GM23338 (cell line): ENCODE measurements around the gene CHCHD3. TPM values are rescaled to one million over a fixed set of nuclear protein-coding genes. Genes with fewer than 3 reads are reported as not detected.

Source experiments
- ATAC-seq: fragments of 200-7000 bp; cut with Tn5 transposase; 3 replicates; pipeline ENCODE4 v1.9.1; 2020
- DNase-seq: peaks from one replicate; pipeline ENCODE4 v3.0.0-alpha.2; 2015; ENCODE audit warnings: low spot score
- H2AFZ ChIP-seq: fragments of 200-600 bp; sonication (generic); 2 replicates; pipeline ENCODE4 v1.8.0; 2016; ENCODE audit warnings: antibody characterized with exemption, mild to moderate bottlenecking, moderate library complexity
- H3F3A ChIP-seq: fragments of 200-600 bp; sonication (generic); replicated peaks from 2 replicates; pipeline ENCODE4 v1.8.0; 2017; ENCODE audit warnings: antibody characterized with exemption, mixed run types, low read depth
- H3K27ac ChIP-seq: fragments of 200-600 bp; sonication (generic); 2 replicates; pipeline ENCODE4 v1.6.1; 2016; ENCODE audit warnings: low read depth
- H3K27me3 ChIP-seq: fragments of 200-600 bp; sonication (generic); 2 replicates; pipeline ENCODE4 v1.8.0; 2016; ENCODE audit warnings: mild to moderate bottlenecking, mixed run types, moderate library complexity; ENCODE audit not compliant: insufficient read depth
- H3K36me3 ChIP-seq: fragments of 200-600 bp; sonication (generic); 2 replicates; pipeline ENCODE4 v1.8.0; 2016; ENCODE audit warnings: mild to moderate bottlenecking; ENCODE audit not compliant: insufficient read depth
- H3K4me1 ChIP-seq: fragments of 200-600 bp; sonication (generic); 2 replicates; pipeline ENCODE4 v1.8.0; 2016; ENCODE audit warnings: mild to moderate bottlenecking, moderate library complexity; ENCODE audit not compliant: insufficient read depth
- H3K4me2 ChIP-seq: fragments of 200-600 bp; sonication (generic); 2 replicates; pipeline ENCODE4 v1.7.1; 2017; ENCODE audit warnings: mixed run types
- H3K4me3 ChIP-seq: fragments of 200-600 bp; sonication (generic); 2 replicates; pipeline ENCODE4 v1.6.1; 2016; ENCODE audit warnings: mixed run types
- H3K79me2 ChIP-seq: fragments of 200-600 bp; sonication (generic); replicated peaks from 2 replicates; pipeline ENCODE4 v1.8.0; 2017; ENCODE audit warnings: mild to moderate bottlenecking; ENCODE audit not compliant: insufficient read depth
- H3K9me2 ChIP-seq: fragments of 200-600 bp; sonication (generic); 2 replicates; pipeline ENCODE4 v1.8.0; 2017; ENCODE audit not compliant: insufficient read depth
- H4K20me1 ChIP-seq: fragments of 200-600 bp; sonication (generic); replicated peaks from 2 replicates; pipeline ENCODE4 v1.8.0; 2017; ENCODE audit warnings: mild to moderate bottlenecking; ENCODE audit not compliant: insufficient read depth
- H3K27ac Mint-ChIP-seq: 2 replicates; pipeline ENCODE4 v1.8.0; 2020; ENCODE audit warnings: inconsistent platforms, mild to moderate bottlenecking, moderate library complexity, mixed read lengths
- H3K27me3 Mint-ChIP-seq: 3 replicates; pipeline ENCODE4 v1.8.0; 2022; ENCODE audit warnings: low read depth, mild to moderate bottlenecking, moderate library complexity, mixed read lengths, inconsistent platforms; ENCODE audit not compliant: insufficient read depth, poor library complexity
- H3K36me3 Mint-ChIP-seq: 3 replicates; pipeline ENCODE4 v1.8.0; 2021; ENCODE audit warnings: low read depth, mild to moderate bottlenecking, inconsistent platforms, moderate library complexity, mixed read lengths
- H3K4me1 Mint-ChIP-seq: 3 replicates; pipeline ENCODE4 v1.8.0; 2020; ENCODE audit warnings: mild to moderate bottlenecking, inconsistent platforms, mixed read lengths
- H3K4me3 Mint-ChIP-seq: 3 replicates; pipeline ENCODE4 v1.8.0; 2021; ENCODE audit warnings: moderate library complexity, mild to moderate bottlenecking, inconsistent platforms, mixed read lengths
- H3K9me3 Mint-ChIP-seq: 3 replicates; pipeline ENCODE4 v1.8.0; 2020; ENCODE audit warnings: moderate library complexity, mild to moderate bottlenecking, inconsistent platforms, mixed read lengths
- CREB1 ChIP-seq: fragments of 250-450 bp; sonication (Bioruptor Pico); IDR thresholded peaks from 2 replicates; pipeline ENCODE4 v1.5.0; 2020; ENCODE audit warnings: low read depth, mild to moderate bottlenecking, moderate library complexity
- EZH2 ChIP-seq: fragments of 200-600 bp; sonication (generic); IDR thresholded peaks from one replicate; pipeline ENCODE4 v1.8.0; 2017; ENCODE audit warnings: antibody characterized with exemption, mild to moderate bottlenecking, low read depth; ENCODE audit not compliant: unreplicated experiment
- EZH2phosphoT487 ChIP-seq: fragments of 200-600 bp; sonication (generic); IDR thresholded peaks from one replicate; pipeline ENCODE4 v1.8.1; 2018; ENCODE audit warnings: antibody characterized with exemption; ENCODE audit not compliant: unreplicated experiment
- JUNB ChIP-seq: IDR thresholded peaks from one replicate; pipeline ENCODE4 v1.6.1; 2016; ENCODE audit warnings: antibody characterized with exemption; ENCODE audit not compliant: unreplicated experiment
- NANOG ChIP-seq: IDR thresholded peaks from 2 replicates; pipeline ENCODE4 v1.6.1; 2016; ENCODE audit warnings: antibody characterized with exemption, borderline replicate concordance
- POLR2AphosphoS5 ChIP-seq: IDR thresholded peaks from 2 replicates; pipeline ENCODE4 v1.6.1; 2016; ENCODE audit warnings: antibody characterized with exemption, low read depth
- STAT1 ChIP-seq: IDR thresholded peaks from one replicate; pipeline ENCODE4 v1.6.1; 2016; ENCODE audit warnings: antibody characterized with exemption; ENCODE audit not compliant: unreplicated experiment
- ZNF114 ChIP-seq: fragments of 250-450 bp; sonication (Bioruptor Pico); IDR thresholded peaks from 2 replicates; pipeline ENCODE4 v1.5.0; 2020; ENCODE audit warnings: mild to moderate bottlenecking, moderate library complexity
- ZNF331 ChIP-seq: fragments of 250-450 bp; sonication (Bioruptor Pico); IDR thresholded peaks from 2 replicates; pipeline ENCODE4 v1.5.0; 2020; ENCODE audit warnings: low read depth, mild to moderate bottlenecking, moderate library complexity
- polyA plus RNA-seq: library from polyadenylated mRNA; unstranded; fragments of >200 nt; fragmentation: Nextera tagmentation; extraction: Ambion mirVana; gene quantifications from 2 replicates; pipeline ENCODE4 v1.2.1, GENCODE V29; 2016
- total RNA-seq: library from RNA; depleted of rRNA; stranded (reverse); fragments of >200 nt; shearing (Covaris generic); gene quantifications from 2 replicates; pipeline ENCODE4 v1.2.3, GENCODE V29; 2014
- TF ChIP-seq, protein P1 (sequence below): IDR thresholded peaks from one replicate; pipeline ENCODE4 v1.6.1; 2018; ENCODE audit warnings: antibody characterized with exemption; ENCODE audit not compliant: unreplicated experiment
- TF ChIP-seq, protein P2 (sequence below), 2 experiments: fragments of 200-600 bp in 1 of 2; sonication (generic) in 1 of 2; conservative IDR thresholded peaks; 2 replicates each; pipeline versions ENCODE4 v1.5.1 to v1.6.1; 2016 to 2017; ENCODE audit warnings: antibody characterized with exemption in 2 of 2, low read depth in 2 of 2, mild to moderate bottlenecking in 2 of 2, moderate library complexity in 1 of 2
- TF ChIP-seq, protein P3 (sequence below): fragments of 250-450 bp; sonication (Bioruptor Pico); IDR thresholded peaks from 2 replicates; pipeline ENCODE4 v1.5.0; 2020; ENCODE audit warnings: mild to moderate bottlenecking, moderate library complexity

Gene CHCHD3
- total and polyA plus RNA-seq, 2 experiments from 2014 or later: 107 to 131 TPM

DNA sequence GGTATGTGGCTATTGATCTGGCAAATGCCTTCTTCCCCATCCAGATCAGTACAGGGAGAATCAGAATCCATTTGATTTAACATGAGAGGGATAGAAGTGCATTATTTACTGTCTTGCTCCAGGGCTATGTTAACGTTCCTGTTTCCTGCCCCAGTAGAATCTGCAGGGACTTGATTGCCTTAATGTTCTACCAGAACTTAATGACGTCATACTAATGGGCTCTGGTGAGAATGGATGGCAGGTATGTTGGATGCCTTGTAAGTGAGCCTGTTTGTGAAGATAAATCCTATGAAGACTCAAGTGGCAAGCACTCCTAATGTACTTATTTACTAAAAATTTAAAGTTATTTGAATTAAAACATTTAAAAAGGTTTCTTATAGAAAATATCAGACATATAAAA, 44.5 kb upstream of the CHCHD3 start:
- Mint-ChIP-seq H3K36me3 (no peaks in the 10 kb centered on the region), H3K27me3 (peaks cover 2% of the 10 kb centered on the region), H3K4me3 (no peak overlapping the region), H3K9me3 (no peaks in the 10 kb centered on the region), H3K4me1 (peaks cover 5% of the 10 kb centered on the region), H3K27ac (no peak overlapping the region)
- Histone ChIP-seq H3K9me2 (peaks cover 7% of the 10 kb centered on the region; the same call in 1 of the 2 replicates), H3K4me2 (no peak overlapping the region), H3K27ac (0 out of 2 replicates have a peak overlapping the region, but pooled peaks have one; percentile 12), H2AFZ (peak overlapping the region; percentile 20; the same call in 1 of the 2 replicates), H3F3A (no peaks in the 10 kb centered on the region), H3K36me3 (no peaks in the 10 kb centered on the region; the same call in 1 of the 2 replicates), H3K79me2 (no peaks in the 10 kb centered on the region), H3K4me3 (no peak overlapping the region), H4K20me1 (no peaks in the 10 kb centered on the region), H3K4me1 (no peaks in the 10 kb centered on the region), H3K27me3 (no peaks in the 10 kb centered on the region)
- TF ChIP-seq EZH2phosphoT487 (no peak), JUNB (no peak), ZNF331 (CRISPR knock-in tag) (no peak), CREB1 (CRISPR knock-in tag) (no peak), ZNF114 (no peak), NANOG (no peak), POLR2AphosphoS5 (no peak), EZH2 (no peak), STAT1 (no peak)
- TF ChIP-seq, protein P1, sequence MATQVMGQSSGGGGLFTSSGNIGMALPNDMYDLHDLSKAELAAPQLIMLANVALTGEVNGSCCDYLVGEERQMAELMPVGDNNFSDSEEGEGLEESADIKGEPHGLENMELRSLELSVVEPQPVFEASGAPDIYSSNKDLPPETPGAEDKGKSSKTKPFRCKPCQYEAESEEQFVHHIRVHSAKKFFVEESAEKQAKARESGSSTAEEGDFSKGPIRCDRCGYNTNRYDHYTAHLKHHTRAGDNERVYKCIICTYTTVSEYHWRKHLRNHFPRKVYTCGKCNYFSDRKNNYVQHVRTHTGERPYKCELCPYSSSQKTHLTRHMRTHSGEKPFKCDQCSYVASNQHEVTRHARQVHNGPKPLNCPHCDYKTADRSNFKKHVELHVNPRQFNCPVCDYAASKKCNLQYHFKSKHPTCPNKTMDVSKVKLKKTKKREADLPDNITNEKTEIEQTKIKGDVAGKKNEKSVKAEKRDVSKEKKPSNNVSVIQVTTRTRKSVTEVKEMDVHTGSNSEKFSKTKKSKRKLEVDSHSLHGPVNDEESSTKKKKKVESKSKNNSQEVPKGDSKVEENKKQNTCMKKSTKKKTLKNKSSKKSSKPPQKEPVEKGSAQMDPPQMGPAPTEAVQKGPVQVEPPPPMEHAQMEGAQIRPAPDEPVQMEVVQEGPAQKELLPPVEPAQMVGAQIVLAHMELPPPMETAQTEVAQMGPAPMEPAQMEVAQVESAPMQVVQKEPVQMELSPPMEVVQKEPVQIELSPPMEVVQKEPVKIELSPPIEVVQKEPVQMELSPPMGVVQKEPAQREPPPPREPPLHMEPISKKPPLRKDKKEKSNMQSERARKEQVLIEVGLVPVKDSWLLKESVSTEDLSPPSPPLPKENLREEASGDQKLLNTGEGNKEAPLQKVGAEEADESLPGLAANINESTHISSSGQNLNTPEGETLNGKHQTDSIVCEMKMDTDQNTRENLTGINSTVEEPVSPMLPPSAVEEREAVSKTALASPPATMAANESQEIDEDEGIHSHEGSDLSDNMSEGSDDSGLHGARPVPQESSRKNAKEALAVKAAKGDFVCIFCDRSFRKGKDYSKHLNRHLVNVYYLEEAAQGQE: no peak
- TF ChIP-seq, protein P2, sequence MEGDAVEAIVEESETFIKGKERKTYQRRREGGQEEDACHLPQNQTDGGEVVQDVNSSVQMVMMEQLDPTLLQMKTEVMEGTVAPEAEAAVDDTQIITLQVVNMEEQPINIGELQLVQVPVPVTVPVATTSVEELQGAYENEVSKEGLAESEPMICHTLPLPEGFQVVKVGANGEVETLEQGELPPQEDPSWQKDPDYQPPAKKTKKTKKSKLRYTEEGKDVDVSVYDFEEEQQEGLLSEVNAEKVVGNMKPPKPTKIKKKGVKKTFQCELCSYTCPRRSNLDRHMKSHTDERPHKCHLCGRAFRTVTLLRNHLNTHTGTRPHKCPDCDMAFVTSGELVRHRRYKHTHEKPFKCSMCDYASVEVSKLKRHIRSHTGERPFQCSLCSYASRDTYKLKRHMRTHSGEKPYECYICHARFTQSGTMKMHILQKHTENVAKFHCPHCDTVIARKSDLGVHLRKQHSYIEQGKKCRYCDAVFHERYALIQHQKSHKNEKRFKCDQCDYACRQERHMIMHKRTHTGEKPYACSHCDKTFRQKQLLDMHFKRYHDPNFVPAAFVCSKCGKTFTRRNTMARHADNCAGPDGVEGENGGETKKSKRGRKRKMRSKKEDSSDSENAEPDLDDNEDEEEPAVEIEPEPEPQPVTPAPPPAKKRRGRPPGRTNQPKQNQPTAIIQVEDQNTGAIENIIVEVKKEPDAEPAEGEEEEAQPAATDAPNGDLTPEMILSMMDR (conservative IDR thresholded peaks at IDR 0.05; ENCODE audit: low read depth in 2 of 2): no peak
- TF ChIP-seq, protein P3, sequence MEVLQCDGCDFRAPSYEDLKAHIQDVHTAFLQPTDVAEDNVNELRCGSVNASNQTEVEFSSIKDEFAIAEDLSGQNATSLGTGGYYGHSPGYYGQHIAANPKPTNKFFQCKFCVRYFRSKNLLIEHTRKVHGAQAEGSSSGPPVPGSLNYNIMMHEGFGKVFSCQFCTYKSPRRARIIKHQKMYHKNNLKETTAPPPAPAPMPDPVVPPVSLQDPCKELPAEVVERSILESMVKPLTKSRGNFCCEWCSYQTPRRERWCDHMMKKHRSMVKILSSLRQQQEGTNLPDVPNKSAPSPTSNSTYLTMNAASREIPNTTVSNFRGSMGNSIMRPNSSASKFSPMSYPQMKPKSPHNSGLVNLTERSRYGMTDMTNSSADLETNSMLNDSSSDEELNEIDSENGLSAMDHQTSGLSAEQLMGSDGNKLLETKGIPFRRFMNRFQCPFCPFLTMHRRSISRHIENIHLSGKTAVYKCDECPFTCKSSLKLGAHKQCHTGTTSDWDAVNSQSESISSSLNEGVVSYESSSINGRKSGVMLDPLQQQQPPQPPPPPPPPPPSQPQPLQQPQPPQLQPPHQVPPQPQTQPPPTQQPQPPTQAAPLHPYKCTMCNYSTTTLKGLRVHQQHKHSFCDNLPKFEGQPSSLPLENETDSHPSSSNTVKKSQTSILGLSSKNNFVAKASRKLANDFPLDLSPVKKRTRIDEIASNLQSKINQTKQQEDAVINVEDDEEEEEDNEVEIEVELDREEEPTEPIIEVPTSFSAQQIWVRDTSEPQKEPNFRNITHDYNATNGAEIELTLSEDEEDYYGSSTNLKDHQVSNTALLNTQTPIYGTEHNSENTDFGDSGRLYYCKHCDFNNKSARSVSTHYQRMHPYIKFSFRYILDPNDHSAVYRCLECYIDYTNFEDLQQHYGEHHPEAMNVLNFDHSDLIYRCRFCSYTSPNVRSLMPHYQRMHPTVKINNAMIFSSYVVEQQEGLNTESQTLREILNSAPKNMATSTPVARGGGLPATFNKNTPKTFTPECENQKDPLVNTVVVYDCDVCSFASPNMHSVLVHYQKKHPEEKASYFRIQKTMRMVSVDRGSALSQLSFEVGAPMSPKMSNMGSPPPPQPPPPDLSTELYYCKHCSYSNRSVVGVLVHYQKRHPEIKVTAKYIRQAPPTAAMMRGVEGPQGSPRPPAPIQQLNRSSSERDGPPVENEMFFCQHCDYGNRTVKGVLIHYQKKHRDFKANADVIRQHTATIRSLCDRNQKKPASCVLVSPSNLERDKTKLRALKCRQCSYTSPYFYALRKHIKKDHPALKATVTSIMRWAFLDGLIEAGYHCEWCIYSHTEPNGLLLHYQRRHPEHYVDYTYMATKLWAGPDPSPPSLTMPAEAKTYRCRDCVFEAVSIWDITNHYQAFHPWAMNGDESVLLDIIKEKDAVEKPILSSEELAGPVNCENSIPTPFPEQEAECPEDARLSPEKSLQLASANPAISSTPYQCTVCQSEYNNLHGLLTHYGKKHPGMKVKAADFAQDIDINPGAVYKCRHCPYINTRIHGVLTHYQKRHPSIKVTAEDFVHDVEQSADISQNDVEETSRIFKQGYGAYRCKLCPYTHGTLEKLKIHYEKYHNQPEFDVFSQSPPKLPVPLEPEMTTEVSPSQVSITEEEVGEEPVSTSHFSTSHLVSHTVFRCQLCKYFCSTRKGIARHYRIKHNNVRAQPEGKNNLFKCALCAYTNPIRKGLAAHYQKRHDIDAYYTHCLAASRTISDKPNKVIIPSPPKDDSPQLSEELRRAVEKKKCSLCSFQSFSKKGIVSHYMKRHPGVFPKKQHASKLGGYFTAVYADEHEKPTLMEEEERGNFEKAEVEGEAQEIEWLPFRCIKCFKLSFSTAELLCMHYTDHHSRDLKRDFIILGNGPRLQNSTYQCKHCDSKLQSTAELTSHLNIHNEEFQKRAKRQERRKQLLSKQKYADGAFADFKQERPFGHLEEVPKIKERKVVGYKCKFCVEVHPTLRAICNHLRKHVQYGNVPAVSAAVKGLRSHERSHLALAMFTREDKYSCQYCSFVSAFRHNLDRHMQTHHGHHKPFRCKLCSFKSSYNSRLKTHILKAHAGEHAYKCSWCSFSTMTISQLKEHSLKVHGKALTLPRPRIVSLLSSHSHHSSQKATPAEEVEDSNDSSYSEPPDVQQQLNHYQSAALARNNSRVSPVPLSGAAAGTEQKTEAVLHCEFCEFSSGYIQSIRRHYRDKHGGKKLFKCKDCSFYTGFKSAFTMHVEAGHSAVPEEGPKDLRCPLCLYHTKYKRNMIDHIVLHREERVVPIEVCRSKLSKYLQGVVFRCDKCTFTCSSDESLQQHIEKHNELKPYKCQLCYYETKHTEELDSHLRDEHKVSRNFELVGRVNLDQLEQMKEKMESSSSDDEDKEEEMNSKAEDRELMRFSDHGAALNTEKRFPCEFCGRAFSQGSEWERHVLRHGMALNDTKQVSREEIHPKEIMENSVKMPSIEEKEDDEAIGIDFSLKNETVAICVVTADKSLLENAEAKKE (CRISPR knock-in tag): no peak
- ATAC-seq (no peak), DNase-seq (no peak)
